GM12878 (cell line): ENCODE data around the gene SYK. TPM values are rescaled to one million over a fixed set of nuclear protein-coding genes. Genes with fewer than 3 reads are reported as not detected.
A peak's percentile ranks its signal among the peaks of the same experiment; 100 is the strongest.

Experiments
- ATAC-seq: fragments of 200-7000 bp; cut with Tn5 transposase; 3 replicates; pipeline ENCODE4 v1.9.1; 2020; ENCODE audit warnings: mild to moderate bottlenecking, moderate library complexity
- BruUV-seq: library from RNA; stranded (reverse); fragments of 400-500 nt; replicated peaks from 2 replicates; lab custom pipeline; 2021; lab: Mats Ljungman, UMichigan
- CTCF ChIA-PET: fragments of 300-600 bp; sonication (Branson Sonifier 250); formaldehyde crosslinking; extraction: SDS; loops from one replicate; lab custom pipeline; 2021; ENCODE audit warnings: inconsistent platforms; lab: Yijun Ruan, JAX
- POLR2A ChIA-PET: fragments of 350-600 bp; formaldehyde crosslinking; extraction: SDS; loops from one replicate; lab custom pipeline; 2021; ENCODE audit warnings: inconsistent platforms; lab: Charles Lee
- RAD21 ChIA-PET: fragments of 300-600 bp; sonication (Branson Sonifier 250); formaldehyde crosslinking; loops from one replicate; lab custom pipeline; 2023; ENCODE audit warnings: antibody characterized with exemption; ENCODE audit not compliant: unreplicated experiment; lab: Charles Lee
- SMC1A ChIA-PET: fragments of 300-600 bp; sonication (Branson Sonifier 250); formaldehyde crosslinking; loops from one replicate; lab custom pipeline; 2023; ENCODE audit not compliant: unreplicated experiment, uncharacterized antibody; lab: Charles Lee
- DNase-seq: peaks from one replicate; pipeline ENCODE4 v3.0.0-alpha.2; 2011; ENCODE audit warnings: low read depth, low spot score
- FAIRE-seq: peaks from 3 replicates; lab custom pipeline; 2011; peaks lifted over from hg19 to GRCh38; lab: Jason Lieb, UNC
- H2AFZ ChIP-seq: 2 replicates; pipeline ENCODE4 v1.6.0; 2011; ENCODE audit warnings: low read depth, low read length, control low read depth; ENCODE audit not compliant: control insufficient read depth
- H3K27ac ChIP-seq: 2 replicates; pipeline ENCODE4 v1.5.1; 2011; ENCODE audit warnings: control low read depth; ENCODE audit not compliant: control insufficient read depth, insufficient read depth
- H3K27me3 ChIP-seq, 2 experiments: replicated peaks in 1 of 2; 2 replicates each; pipeline versions ENCODE4 v1.6.0 to v1.6.1; 2011; ENCODE audit warnings: low read length in 1 of 2; ENCODE audit not compliant: control insufficient read depth in 2 of 2, insufficient read depth in 2 of 2
- H3K36me3 ChIP-seq, 2 experiments: 2 replicates each; pipeline ENCODE4 v1.5.1; 2011; ENCODE audit warnings: low read length in 1 of 2; ENCODE audit not compliant: control insufficient read depth in 2 of 2, insufficient read depth in 2 of 2
- H3K4me1 ChIP-seq: 2 replicates; pipeline ENCODE4 v1.6.1; 2011; ENCODE audit warnings: mild to moderate bottlenecking, low read length, moderate library complexity, mixed read lengths; ENCODE audit not compliant: control insufficient read depth, insufficient read depth
- H3K4me2 ChIP-seq: 2 replicates; pipeline ENCODE4 v1.6.0; 2011; ENCODE audit warnings: control low read depth; ENCODE audit not compliant: control insufficient read depth, insufficient read depth
- H3K4me3 ChIP-seq: fragments of 200-600 bp; sonication (generic); 2 replicates; pipeline ENCODE4 v1.5.1; 2016
- H3K79me2 ChIP-seq: 2 replicates; pipeline ENCODE4 v1.6.0; 2011; ENCODE audit warnings: low read length; ENCODE audit not compliant: control insufficient read depth, insufficient read depth
- H3K9ac ChIP-seq: 2 replicates; pipeline ENCODE4 v1.8.0; 2011; ENCODE audit warnings: low read length, control low read depth, mixed read lengths; ENCODE audit not compliant: control insufficient read depth, insufficient read depth
- H3K9me3 ChIP-seq: replicated peaks from 3 replicates; pipeline ENCODE4 v1.5.1; 2011; ENCODE audit warnings: mild to moderate bottlenecking, low read length; ENCODE audit not compliant: control insufficient read depth, insufficient read depth
- H4K20me1 ChIP-seq: 2 replicates; pipeline ENCODE4 v1.6.0; 2011; ENCODE audit not compliant: control insufficient read depth, insufficient read depth
- ESRRA ChIP-seq: IDR thresholded peaks from 2 replicates; pipeline ENCODE4 v1.6.1; 2012; ENCODE audit warnings: mild to moderate bottlenecking, low read length, improper control_type of control experiment
- HDGF ChIP-seq: fragments of 450-650 bp; IDR thresholded peaks from 2 replicates; pipeline ENCODE4 v1.6.1; 2016; ENCODE audit warnings: antibody characterized with exemption
- JUNB ChIP-seq: IDR thresholded peaks from 2 replicates; pipeline ENCODE4 v1.6.1; 2016; ENCODE audit warnings: antibody characterized with exemption, mild to moderate bottlenecking
- MEF2A ChIP-seq: IDR thresholded peaks from 2 replicates; pipeline ENCODE4 v1.6.1; 2011; ENCODE audit warnings: low read depth, mild to moderate bottlenecking, low read length, moderate library complexity; ENCODE audit not compliant: insufficient read depth
- RAD21 ChIP-seq: IDR thresholded peaks from 2 replicates; pipeline ENCODE4 v1.6.1; 2011; ENCODE audit warnings: mild to moderate bottlenecking, low read depth, low read length, moderate library complexity; ENCODE audit not compliant: insufficient read depth
- SMAD5 ChIP-seq: IDR thresholded peaks from 2 replicates; pipeline ENCODE4 v1.6.1; 2016; ENCODE audit warnings: antibody characterized with exemption, low read depth
- TARDBP ChIP-seq: IDR thresholded peaks from 2 replicates; pipeline ENCODE4 v1.6.1; 2016; ENCODE audit warnings: borderline replicate concordance
- ZBTB40 ChIP-seq: fragments of 450-650 bp; IDR thresholded peaks from 2 replicates; pipeline ENCODE4 v1.6.1; 2016; ENCODE audit warnings: mild to moderate bottlenecking, moderate library complexity, borderline replicate concordance
- ZNF207 ChIP-seq: fragments of 450-650 bp; IDR thresholded peaks from 2 replicates; pipeline ENCODE4 v1.6.1; 2014; ENCODE audit warnings: antibody characterized with exemption, mild to moderate bottlenecking, borderline replicate concordance
- ZNF24 ChIP-seq: fragments of 450-650 bp; IDR thresholded peaks from 2 replicates; pipeline ENCODE4 v1.6.1; 2017; ENCODE audit warnings: antibody characterized with exemption, mild to moderate bottlenecking
- ZZZ3 ChIP-seq: IDR thresholded peaks from 2 replicates; pipeline ENCODE4 v1.6.1; 2011; ENCODE audit warnings: low read depth; ENCODE audit not compliant: control insufficient read depth, insufficient read length
- WGBS: methylation state at CpG from one replicate; pipeline ENCODE4 v1.1.6; 2016; ENCODE audit warnings: low lambda C conversion rate; ENCODE audit not compliant: insufficient replicate concordance, insufficient coverage; ENCODE audit errors: missing lambda C conversion rate; 5-methylcytosine and 5-hydroxymethylcytosine counted together
- in situ Hi-C: fragments of 300-500 bp; cut with MboI; formaldehyde crosslinking; loops from 9 replicates; pipeline ENCODE4 v1.14.3; 2018; ENCODE audit warnings: mixed read lengths
- intact Hi-C: fragments of 100-400 bp; cut with micrococcal nuclease; formaldehyde crosslinking; loops from one replicate; pipeline ENCODE4 v1.14.2; 2022; ENCODE audit not compliant: unreplicated experiment
- polyA plus RNA-seq, 11 experiments: library from polyadenylated mRNA; depleted of rRNA in 4 of 11; unstranded in 6 of 11; stranded (reverse) in 5 of 11; fragments of >200 nt; fragmentation: Nextera tagmentation in 4 of 11; fragmentation: Illumina TruSeq in 1 of 11; extraction: Ambion mirVana in 4 of 11; extraction: Trizol in 1 of 11; gene quantifications; 1 replicate in 1 of 11; 2 replicates in 10 of 11; pipeline versions ENCODE4 v1.2.1 to v1.2.3, GENCODE V29; 2011 to 2016; ENCODE audit warnings: inconsistent platforms in 2 of 11, missing spikeins in 2 of 11, low read depth in 1 of 11
- total RNA-seq, 4 experiments: library from RNA; depleted of rRNA in 3 of 4; stranded (reverse); fragments of >200 nt in 3 of 4; fragmentation: Illumina TruSeq in 1 of 4; extraction: Trizol in 1 of 4; gene quantifications; 2 replicates each; pipeline versions ENCODE4 v1.2.1 to v1.2.3, GENCODE V29; 2013 to 2021
- TF ChIP-seq, protein P1 (sequence below): fragments of 450-650 bp; conservative IDR thresholded peaks from 2 replicates; pipeline ENCODE4 v1.6.1; 2017; ENCODE audit warnings: mild to moderate bottlenecking, moderate library complexity

The SYK gene
- total and polyA plus RNA-seq, 10 of the 15 experiments (the other 5 are each of a cell fraction or from before 2014, with no cell fraction given): 6.5 to 135 (median 68.8) TPM

DNA sequence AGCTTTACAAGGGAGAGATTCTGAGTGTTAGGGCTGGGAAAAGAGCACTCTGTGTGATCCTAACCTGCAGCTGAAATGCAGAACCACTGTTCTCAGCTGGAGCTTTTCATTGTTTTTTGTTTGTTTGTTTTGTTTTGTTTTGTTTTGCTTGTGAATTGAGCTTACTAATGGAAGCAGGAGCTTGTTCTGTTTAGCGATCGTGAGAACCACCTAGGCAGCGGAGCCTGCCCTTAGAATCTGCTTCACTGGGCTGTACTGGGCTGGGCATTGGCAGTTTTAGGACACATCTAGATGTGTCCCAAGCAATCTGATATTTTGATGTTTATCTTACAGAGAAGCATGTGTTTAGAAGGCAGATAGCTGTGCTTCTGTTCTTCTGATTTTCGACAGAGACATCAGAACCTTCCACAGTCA is 14.3 kb downstream of the SYK start (continued):
- TF ChIP-seq ZBTB40 (no peak), HDGF (no peak), ZNF207 (no peak), MEF2A (no peak)
- TF ChIP-seq, protein P1, sequence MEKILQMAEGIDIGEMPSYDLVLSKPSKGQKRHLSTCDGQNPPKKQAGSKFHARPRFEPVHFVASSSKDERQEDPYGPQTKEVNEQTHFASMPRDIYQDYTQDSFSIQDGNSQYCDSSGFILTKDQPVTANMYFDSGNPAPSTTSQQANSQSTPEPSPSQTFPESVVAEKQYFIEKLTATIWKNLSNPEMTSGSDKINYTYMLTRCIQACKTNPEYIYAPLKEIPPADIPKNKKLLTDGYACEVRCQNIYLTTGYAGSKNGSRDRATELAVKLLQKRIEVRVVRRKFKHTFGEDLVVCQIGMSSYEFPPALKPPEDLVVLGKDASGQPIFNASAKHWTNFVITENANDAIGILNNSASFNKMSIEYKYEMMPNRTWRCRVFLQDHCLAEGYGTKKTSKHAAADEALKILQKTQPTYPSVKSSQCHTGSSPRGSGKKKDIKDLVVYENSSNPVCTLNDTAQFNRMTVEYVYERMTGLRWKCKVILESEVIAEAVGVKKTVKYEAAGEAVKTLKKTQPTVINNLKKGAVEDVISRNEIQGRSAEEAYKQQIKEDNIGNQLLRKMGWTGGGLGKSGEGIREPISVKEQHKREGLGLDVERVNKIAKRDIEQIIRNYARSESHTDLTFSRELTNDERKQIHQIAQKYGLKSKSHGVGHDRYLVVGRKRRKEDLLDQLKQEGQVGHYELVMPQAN: no peak

DNA sequence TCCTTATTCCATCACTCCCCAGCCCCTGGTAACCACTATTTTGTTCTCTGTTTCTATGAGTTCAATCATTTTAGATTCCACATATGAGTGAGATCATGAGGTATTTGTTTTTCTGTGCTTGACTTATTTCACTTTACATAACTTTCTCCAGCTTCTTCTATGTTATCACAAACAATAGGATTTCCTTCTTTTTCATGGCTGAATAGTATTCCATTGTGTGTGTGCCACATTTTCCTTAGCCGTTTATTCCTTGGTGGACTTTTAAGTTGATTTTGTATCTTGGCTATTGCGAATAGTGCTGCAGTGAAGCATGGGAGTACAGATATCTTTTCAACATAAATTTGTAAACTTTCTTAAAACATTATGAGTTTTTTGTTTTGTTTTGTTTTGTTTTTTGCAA is 15.1 kb downstream of the SYK start:
- H3K4me1 ChIP-seq: peaks cover 32% of the 10 kb centered on the region
- in situ Hi-C loops: no loop called here
- no peak overlapping the region for H3K27ac ChIP-seq
- no peaks in the 10 kb centered on the region for H3K27me3 ChIP-seq
- H3K79me2 ChIP-seq: peaks cover 26% of the 10 kb centered on the region
- TF ChIP-seq ZZZ3 (no peak), SMAD5 (no peak), TARDBP (no peak), ZNF24 (no peak), JUNB (peak; percentile 22; the same call in 1 of the 2 replicates), ESRRA (no peak), RAD21 (no peak)
- H2AFZ ChIP-seq: no peak overlapping the region
- H3K4me3 ChIP-seq: no peak overlapping the region
- WGBS: 94% methylated on average over 2 of the region's 2 CpGs
- H3K36me3 ChIP-seq: peaks cover 0 to 5% of the 10 kb centered on the region in 2 experiments; a peak in 2 of 4 replicates
- POLR2A ChIA-PET: no interaction called here
- peaks cover 10% of the 10 kb centered on the region; the same call in 2 of the 3 replicates for H3K9me3 ChIP-seq
- no TSS peak for BruUV-seq
- no peak overlapping the region for H3K4me2 ChIP-seq
- CTCF ChIA-PET: interaction anchor here (0.7 to 2.2 kb wide), 2 partner anchors 9 to 16 kb away, joined by 4 to 5 read pairs; no protein-coding TSS in a partner anchor
- RAD21 ChIA-PET: interaction anchor here (1.7 kb wide), 1 partner anchor 11 kb away, joined by 4 read pairs; no protein-coding TSS in a partner anchor
- intact Hi-C loops: no loop called here
- FAIRE-seq (no peak), ATAC-seq (no peak), DNase-seq (no peak)
- H3K9ac ChIP-seq: no peak overlapping the region
- SMC1A ChIA-PET: interaction anchor here (1.0 to 1.1 kb wide), 2 partner anchors 8 to 20 kb away, joined by 3 read pairs; no protein-coding TSS in a partner anchor
- no peaks in the 10 kb centered on the region for H4K20me1 ChIP-seq
